KG1 (cell line): ENCODE measurements around the gene RGS3.

Source experiments
- DNase-seq: peaks from one replicate; lab custom pipeline; 2025; lab: John Stamatoyannopoulos, UW

RGS3 gene

DNA sequence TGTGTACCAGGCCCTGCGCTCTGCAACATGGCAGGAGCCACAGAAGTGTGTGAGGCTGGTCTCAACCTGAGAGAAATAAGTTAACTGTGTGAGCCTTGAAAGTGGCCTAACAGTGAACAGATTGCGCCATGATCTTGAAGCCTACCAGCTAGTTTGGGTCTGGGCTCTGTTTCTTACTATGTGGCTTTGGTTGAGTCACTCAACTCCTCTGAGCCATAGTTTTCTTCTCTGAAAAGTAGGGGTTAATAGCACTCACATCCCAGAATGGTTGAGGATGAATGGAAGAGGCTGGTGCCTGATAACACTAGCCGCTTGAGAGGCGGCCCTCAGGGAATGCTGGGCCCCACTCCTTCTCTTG is 121.5 kb downstream of the RGS3 start:
- no peak for DNase-seq

DNA sequence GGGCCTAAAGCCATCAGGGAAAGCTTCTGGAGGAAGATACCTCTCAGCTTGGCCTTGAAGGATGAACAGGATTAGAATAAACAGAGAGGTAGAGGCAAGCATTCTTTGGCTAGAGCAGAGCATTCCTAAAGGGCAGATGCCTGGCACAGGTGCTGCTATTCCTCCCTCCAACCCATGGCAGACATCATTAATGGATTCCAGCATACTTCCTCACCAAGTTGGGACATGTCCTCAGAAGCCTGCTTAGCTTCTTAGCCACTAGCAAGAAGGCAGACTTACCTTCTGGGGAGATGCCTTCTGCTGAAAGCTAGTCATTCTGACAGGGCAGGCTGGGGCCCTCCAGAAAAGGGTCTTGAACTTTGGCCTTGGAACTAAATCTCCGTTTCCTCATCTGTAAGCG is 122.0 kb downstream of the RGS3 start:
- DNase-seq, result no peak

DNA sequence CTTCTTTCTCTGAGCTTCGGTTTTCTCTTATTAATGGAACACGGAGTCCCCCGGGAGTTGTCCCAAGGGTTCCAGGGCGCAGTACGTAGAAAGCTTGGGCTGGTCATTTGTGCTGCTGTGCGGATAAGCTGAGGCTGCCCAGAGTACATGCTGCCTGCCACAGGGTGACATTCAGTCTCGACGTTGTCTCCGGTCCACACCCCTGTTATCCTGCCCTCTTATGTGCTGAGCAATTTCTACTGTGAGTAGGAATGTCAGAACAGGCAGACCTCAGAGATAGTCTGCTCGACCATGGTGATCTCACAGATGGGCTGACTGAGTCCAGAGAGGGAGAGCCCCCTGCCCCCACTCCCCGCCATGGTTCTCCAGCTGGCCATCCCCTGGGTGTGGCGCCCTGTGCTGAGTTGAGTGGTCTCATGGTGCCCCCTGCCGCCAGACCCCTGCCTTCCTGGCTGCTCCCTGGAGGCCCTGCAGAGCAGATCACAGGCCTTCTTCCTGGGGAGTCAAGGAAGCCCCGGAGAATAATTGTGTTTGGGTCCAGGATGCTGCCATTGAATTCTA is 124.0 kb downstream of the RGS3 start:
- no peak for DNase-seq

- no peak for DNase-seq
Observed at GRCh38 chr9:113588242-113588810, 124.8 kb downstream of the RGS3 start.

- no peak for DNase-seq
Observed at GRCh38 chr9:113588936-113589335, 125.4 kb downstream of the RGS3 start.

DNA sequence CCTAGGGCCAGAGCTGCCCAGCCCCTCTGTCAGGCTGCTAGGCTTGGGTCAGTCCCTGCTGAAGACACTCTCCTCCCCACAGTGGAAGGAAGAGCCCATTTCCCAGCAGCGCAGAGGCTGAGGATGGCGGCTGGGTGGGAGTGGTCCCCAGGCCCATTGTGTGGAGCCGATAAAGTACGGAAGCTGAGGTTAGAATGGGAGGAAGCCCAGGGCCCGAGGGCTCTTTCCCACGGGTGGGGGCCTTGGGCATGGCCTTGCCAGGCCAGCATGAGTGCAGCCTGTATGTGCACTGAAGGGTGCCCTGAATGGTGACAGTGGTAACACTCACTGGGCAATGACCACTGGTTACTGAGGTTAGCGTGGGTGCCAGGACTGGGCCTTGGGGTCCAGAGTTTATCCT is 125.9 kb downstream of the RGS3 start:
- DNase-seq, result no peak

GRCh38 chr9:113589890-113590289 is 126.4 kb downstream of the RGS3 start:
- DNase-seq, result peak; percentile 60

GRCh38 chr9:113590389-113590788 is 126.9 kb downstream of the RGS3 start:
- no peak for DNase-seq

GRCh38 chr9:113590991-113591898 is 127.7 kb downstream of the RGS3 start:
- peak; percentile 37 for DNase-seq

DNA sequence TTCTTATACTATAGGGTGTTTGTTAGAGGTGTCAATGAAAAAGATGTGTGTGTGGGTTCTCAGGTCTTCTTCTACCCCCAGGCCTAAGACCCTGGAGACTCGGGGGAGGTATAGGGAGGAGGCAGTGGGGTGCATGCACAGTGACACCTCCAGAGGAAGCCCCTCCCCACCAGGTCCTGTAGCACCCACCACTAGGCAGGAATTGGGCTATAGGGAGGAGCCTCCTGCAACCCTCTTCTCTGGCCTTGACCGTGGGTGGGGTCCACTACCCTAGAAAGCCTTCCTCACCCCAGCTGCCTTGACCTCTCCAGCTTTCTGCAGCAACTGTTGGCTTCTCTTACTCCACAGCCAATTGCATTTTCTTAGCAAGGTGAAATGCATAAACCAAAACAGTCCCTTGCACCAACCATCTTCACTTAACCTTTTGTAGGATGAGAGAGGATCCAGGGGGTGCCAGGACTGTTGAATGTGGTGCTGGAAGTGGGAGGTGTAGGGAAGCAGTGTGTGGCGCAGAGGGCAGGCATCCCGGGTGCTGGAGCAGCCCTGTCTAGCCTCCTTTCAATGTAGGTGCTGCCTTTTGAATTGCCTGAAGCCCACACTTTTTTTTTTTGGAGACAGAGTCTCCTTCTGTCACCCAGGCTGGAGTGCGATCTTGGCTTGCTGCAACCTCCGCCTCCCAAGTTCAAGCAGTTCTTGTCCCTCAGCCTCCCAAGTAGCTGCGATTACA is 128.5 kb downstream of the RGS3 start:
- DNase-seq, result no peak

DNA sequence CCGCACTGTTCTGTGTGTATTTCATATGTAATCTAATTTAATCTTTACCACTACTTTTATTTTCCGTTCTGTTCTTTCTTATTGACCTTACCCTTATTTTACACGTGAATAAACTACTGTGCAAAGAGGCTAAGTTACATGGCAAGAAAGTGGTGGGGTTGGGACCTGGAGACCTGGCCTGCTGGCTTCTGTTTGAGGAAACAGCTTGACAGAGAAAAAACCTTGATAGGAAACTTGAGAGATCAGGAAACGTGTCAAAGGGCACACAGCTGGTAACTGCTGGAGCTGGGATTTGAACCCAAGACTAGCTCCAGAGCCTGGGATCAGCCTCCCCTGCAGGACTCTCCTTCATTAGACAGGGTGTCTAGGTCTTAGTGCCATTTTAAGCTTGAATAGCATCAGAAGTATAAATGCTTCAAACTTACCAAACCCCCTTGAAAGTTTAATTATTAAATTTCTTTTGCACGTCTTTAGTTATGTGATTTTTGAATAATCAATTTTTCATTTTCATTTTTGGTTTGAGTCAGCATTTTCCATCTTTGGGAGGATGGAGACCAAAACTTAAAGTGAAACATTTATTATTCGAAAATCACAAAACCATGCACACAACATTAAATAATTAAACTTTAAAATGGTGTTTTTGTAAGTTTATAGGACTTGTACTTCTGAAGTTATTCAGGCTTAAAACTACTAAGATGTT is 129.5 kb downstream of the RGS3 start:
- no peak for DNase-seq

- DNase-seq, result no peak
Observed at GRCh38 chr9:113593682-113594281, 130.3 kb downstream of the RGS3 start.

DNA sequence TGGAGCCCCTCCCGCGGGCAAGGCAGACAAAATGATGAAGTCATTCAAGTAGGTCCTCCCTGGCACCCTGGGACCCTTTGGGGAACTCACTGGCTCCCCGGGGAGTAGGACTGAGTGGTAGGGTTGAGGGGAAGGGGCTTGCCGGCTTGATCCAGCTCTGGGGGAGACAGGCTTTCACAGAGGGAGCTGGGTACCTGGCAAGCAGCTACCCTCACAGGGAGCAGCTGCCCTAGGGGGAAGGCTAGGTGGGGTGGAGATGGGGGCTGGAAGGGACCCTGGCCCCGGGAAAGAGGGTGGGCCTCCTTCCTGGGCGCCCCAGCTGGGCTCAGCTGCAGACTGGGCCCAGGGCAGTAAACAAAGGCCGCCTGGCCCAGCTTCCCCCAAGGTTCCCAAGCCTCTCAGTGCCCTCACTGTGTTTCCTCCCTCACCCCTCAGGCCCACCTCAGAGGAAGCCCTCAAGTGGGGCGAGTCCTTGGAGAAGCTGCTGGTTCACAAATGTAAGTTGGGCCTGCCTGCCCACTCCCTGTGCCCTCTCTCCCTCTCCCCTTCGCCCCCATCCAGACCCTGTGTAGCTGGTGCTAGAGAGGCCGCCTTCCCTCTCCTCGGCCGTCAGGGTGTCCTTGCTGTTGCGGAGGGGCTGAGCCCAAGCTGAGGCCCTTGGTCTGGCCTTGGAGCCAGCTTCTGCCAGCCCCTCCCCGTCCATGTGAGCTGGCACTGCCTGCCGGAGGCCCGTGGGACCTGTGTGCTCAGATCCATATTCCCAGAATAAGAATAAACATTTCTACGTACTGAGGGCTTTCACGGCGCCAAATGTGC is 131.2 kb downstream of the RGS3 start:
- no peak for DNase-seq

DNA sequence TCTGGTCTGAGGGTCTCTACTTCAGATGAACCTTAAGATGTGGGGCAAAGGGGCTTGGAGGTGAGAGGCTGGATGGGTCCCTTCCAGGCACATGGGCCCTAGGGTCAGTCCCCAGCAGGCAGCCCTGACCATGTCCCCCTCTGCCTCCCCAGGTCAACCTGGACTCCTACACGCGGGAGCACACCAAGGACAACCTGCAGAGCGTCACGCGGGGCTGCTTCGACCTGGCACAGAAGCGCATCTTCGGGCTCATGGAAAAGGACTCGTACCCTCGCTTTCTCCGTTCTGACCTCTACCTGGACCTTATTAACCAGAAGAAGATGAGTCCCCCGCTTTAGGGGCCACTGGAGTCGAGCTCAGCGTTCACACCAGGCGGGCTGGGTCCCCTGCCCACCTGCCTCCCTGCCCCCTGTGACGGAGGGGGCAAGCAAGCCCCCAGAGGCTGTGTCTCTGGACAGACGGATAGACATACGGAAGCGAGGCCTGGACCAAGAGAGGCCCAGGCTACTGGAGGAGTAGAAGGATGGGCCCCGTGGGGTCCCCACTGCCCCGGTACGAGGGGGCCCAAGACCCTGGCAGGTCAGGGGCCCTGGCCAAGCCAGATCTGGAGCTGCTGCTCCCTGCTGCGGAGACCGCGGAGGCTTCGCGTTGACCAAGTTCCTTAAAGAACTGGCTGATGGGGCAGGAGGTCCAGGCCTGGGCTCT is 133.2 kb downstream of the RGS3 start:
- DNase-seq, result no peak

DNA sequence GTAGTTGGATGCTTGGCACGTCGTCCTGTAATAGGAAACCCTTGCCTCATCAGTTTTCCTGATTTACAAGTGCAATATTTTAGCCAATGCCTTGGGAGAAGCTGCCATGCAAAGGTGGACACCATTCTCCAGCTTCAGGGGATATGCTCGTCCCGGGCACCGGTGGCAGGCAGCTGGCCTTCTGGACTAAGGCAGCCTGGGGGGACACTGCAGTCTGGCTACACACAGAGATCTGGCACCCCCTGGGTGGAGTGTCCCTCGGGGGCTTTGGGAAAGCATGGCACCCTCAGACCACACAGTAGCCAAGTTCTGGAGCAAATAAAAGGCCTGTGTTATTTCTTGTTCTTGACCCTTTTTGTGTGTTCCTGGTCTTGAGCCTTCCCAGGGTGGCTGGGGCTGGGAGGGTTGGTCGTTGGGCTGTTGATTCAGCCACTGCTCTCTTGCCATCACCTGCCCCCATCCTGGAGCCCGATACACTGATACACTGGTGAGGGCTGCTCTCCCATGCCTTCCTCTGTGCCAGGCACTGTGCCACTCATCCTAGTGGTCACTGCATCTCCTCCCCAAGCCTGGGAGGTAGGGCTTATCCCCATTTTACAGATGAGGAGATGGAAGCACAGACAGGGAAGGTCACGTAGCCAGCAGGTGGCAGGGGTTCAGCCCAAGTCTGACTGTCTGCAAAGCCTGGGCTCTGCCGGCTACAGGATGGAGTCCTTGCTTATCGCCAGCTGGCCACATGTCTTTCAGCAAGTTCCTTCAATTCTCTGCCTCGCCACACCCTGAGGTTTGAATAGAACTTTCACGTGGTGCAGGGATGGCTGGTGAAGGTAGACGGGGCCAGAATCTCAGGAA is 134.1 kb downstream of the RGS3 start:
- DNase-seq, result no peak

GRCh38 chr9:113598451-113598850 is 134.9 kb downstream of the RGS3 start:
- DNase-seq, result no peak

DNA sequence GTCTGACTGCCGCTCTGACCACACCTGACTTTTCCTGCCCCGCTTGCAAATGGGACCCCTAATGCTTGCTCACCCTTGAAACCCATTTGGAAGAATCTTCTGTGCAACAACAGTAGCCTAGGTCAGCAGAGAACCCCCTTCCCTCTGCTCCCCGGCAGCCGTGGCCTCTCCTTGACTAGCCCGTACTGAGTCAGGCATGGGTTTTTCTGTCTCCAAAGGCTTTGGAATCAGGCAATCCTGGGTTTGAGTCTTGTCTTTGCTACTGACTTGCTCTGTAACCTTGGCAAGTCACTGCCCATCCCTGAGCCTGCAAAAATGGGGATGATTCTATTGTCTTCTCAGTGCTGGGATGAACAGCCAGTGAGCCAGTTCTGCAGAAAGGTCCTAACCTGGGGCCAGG is 135.4 kb downstream of the RGS3 start:
- DNase-seq, result no peak

GRCh38 chr9:113599646-113600022 is 136.1 kb downstream of the RGS3 start:
- DNase-seq, result no peak
